Breast epithelium (tissue), 4 donors: ENCODE measurements around the gene PATL2. TPM values are rescaled to one million over a fixed set of nuclear protein-coding genes. Genes with fewer than 3 reads are reported as not detected.

Experiments
- DNase-seq, 2 donors: peaks; one replicate each; pipeline ENCODE4 v3.0.0-alpha.2; 2019; ENCODE audit warnings: low spot score in 2 of 2
- H3K27ac ChIP-seq, 2 donors: fragments of 200-600 bp; sonication (generic) in 1 of 2; one replicate each; pipeline ENCODE4 v1.5.1; 2016 to 2019; ENCODE audit warnings: mild to moderate bottlenecking in 1 of 2
- H3K27me3 ChIP-seq, 2 donors: fragments of 200-600 bp; sonication (generic) in 1 of 2; one replicate each; pipeline versions ENCODE4 v1.5.1 to v1.6.0; 2017 to 2019; ENCODE audit warnings: control low read depth in 1 of 2, mild to moderate bottlenecking in 1 of 2
- H3K36me3 ChIP-seq: fragments of 200-600 bp; one replicate; pipeline ENCODE4 v1.5.1; 2019
- H3K4me1 ChIP-seq, 2 donors: fragments of 200-600 bp; sonication (generic); one replicate each; pipeline ENCODE4 v1.5.1; 2016 to 2019; ENCODE audit warnings: control low read depth in 1 of 2
- H3K4me3 ChIP-seq, 3 donors: fragments of 200-600 bp; sonication (generic); 1 replicate in 2 of 3; 2 replicates in 1 of 3; pipeline ENCODE4 v1.5.1; 2016 to 2019; ENCODE audit warnings: mild to moderate bottlenecking in 3 of 3, moderate library complexity in 2 of 3
- H3K9me3 ChIP-seq, 2 donors: fragments of 200-600 bp; sonication (generic) in 1 of 2; one replicate each; pipeline ENCODE4 v1.5.1; 2016 to 2019; ENCODE audit warnings: control low read depth in 1 of 2
- CTCF ChIP-seq, 3 donors: fragments of 450-650 bp; IDR thresholded peaks; one replicate each; pipeline ENCODE4 v1.5.1; 2016 to 2017; ENCODE audit warnings: antibody characterized with exemption in 3 of 3, mild to moderate bottlenecking in 3 of 3, moderate library complexity in 3 of 3
- POLR2A ChIP-seq: fragments of 450-650 bp; IDR thresholded peaks from one replicate; pipeline ENCODE4 v1.6.1; 2016; ENCODE audit warnings: antibody characterized with exemption, mild to moderate bottlenecking, moderate library complexity
- POLR2AphosphoS5 ChIP-seq, 3 donors: sonication (generic); formaldehyde crosslinking; IDR thresholded peaks; one replicate each; pipeline ENCODE4 v1.6.1; 2017; ENCODE audit warnings: antibody characterized with exemption in 3 of 3
- intact Hi-C: fragments of 100-400 bp; cut with DNase I; formaldehyde crosslinking; loops from one replicate; pipeline ENCODE4 v1.15.1; 2023; ENCODE audit warnings: low total_unique reads
- total RNA-seq, 3 donors: library from RNA; depleted of rRNA; stranded (reverse); fragments of >200 nt; gene quantifications; one replicate each; pipeline ENCODE4 v1.1.0, GENCODE V29; 2016

The PATL2 gene
- total RNA-seq, 3 donors from 2014 or later = 1.6 to 2.6 (median 2.2) TPM

DNA sequence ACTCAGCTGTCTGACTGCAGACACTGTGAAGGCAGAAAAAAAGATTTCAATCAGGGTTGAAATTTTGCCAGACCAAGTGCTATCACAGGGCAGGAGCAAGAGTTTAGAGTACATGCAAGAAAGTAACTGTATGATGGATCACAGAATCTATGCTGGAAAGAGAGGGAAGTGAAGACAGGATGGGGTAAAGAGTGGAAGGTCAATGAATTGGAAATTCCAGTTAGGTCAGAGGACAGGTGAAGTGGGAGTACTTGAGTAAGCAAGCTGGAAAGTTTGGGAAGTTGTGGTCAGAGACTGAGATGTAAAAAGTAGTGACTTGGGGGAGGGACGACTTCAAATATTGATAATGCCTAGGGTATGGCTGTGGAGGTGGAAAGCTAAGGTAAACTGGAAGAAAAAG lies 54.8 kb downstream of the PATL2 start:
- no peak for DNase-seq
- H3K36me3 ChIP-seq = no peaks in the 10 kb centered on the region

GRCh38 chr15:44654858-44655257 lies 56.3 kb downstream of the PATL2 start:
- no peak for TF ChIP-seq POLR2AphosphoS5 (IDR thresholded peaks at IDR 0.05)
- no peak for TF ChIP-seq POLR2A
- TF ChIP-seq CTCF (IDR thresholded peaks at IDR 0.05) = no peak
- no peaks in the 10 kb centered on the region for H3K27me3 ChIP-seq
- no peak for DNase-seq
- intact Hi-C loops = no loop called here
- H3K9me3 ChIP-seq = no peaks in the 10 kb centered on the region
- no peak overlapping the region for H3K27ac ChIP-seq
- H3K4me3 ChIP-seq = no peak overlapping the region
- no peaks in the 10 kb centered on the region for H3K4me1 ChIP-seq
- no peaks in the 10 kb centered on the region for H3K36me3 ChIP-seq

More for the DNA sequence above, 54.8 kb downstream of the PATL2 start:
- H3K27ac ChIP-seq = no peak overlapping the region
- intact Hi-C loops = no loop called here
- H3K27me3 ChIP-seq = no peaks in the 10 kb centered on the region
- TF ChIP-seq POLR2A (no peak), CTCF (IDR thresholded peaks at IDR 0.05) (no peak), POLR2AphosphoS5 (IDR thresholded peaks at IDR 0.05) (no peak)
- no peaks in the 10 kb centered on the region for H3K4me1 ChIP-seq
- no peaks in the 10 kb centered on the region for H3K9me3 ChIP-seq
- H3K4me3 ChIP-seq = no peak overlapping the region

DNA sequence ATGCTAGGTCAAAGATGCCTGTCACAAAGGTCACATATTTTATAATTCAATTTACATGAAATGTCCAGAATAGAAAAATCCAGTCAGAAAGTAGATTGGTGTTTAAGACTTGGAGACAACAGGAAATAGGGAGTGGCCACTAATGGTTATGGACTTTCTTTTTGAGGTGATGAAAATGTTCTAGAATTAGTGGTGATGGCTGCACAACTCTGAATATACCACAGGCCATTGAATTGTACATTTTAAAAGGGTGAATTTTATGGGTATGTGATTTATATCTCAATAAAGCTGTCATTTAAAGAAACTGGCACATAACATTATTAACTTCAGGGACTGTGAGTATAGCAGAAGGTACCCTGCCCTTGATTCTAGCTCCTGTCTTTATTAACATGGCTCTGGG lies 63.5 kb downstream of the PATL2 start:
- intact Hi-C loops = no loop called here
- H3K9me3 ChIP-seq = no peaks in the 10 kb centered on the region
- no peak overlapping the region for H3K4me3 ChIP-seq
- TF ChIP-seq CTCF (IDR thresholded peaks at IDR 0.05) = no peak
- TF ChIP-seq POLR2AphosphoS5 (IDR thresholded peaks at IDR 0.05) = no peak
- no peak for TF ChIP-seq POLR2A
- H3K4me1 ChIP-seq = no peaks in the 10 kb centered on the region
- no peaks in the 10 kb centered on the region for H3K27me3 ChIP-seq
- H3K36me3 ChIP-seq = no peaks in the 10 kb centered on the region
- no peak for DNase-seq
- H3K27ac ChIP-seq = no peak overlapping the region

GRCh38 chr15:44647036-44647435 lies 64.1 kb downstream of the PATL2 start:
- H3K4me1 ChIP-seq = no peaks in the 10 kb centered on the region
- H3K4me3 ChIP-seq = no peak overlapping the region
- H3K9me3 ChIP-seq = no peaks in the 10 kb centered on the region
- intact Hi-C loops = no loop called here
- DNase-seq = no peak
- H3K27me3 ChIP-seq = no peaks in the 10 kb centered on the region
- H3K36me3 ChIP-seq = no peaks in the 10 kb centered on the region
- no peak overlapping the region for H3K27ac ChIP-seq
- TF ChIP-seq CTCF (IDR thresholded peaks at IDR 0.05) (no peak), POLR2A (no peak), POLR2AphosphoS5 (IDR thresholded peaks at IDR 0.05) (no peak)

DNA sequence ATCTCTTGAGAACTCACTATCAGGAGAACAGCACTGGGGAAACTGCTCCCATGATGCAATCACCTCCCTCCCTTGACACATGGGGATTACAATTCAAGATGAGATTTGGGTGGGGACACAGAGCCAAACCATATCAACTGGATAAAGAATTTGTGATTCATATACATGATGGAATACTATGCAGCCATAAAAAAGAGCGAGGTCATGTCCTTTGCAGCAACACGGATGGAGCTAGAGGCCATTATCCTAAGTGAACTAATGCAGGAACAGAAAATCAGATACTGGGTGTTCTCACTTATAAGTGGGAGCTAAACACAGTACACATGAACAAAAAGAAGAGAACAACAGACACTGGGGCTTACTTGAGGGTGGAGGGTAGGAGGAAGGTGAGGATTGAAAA lies 64.7 kb downstream of the PATL2 start:
- H3K36me3 ChIP-seq = no peaks in the 10 kb centered on the region

More for the DNA sequence above, 64.7 kb downstream of the PATL2 start:
- no peak for DNase-seq
- intact Hi-C loops = no loop called here
- no peaks in the 10 kb centered on the region for H3K27me3 ChIP-seq
- H3K27ac ChIP-seq = no peak overlapping the region
- no peak overlapping the region for H3K4me3 ChIP-seq
- no peaks in the 10 kb centered on the region for H3K9me3 ChIP-seq
- no peaks in the 10 kb centered on the region for H3K4me1 ChIP-seq
- TF ChIP-seq POLR2AphosphoS5 (IDR thresholded peaks at IDR 0.05) = no peak
- no peak for TF ChIP-seq POLR2A
- TF ChIP-seq CTCF (IDR thresholded peaks at IDR 0.05) = no peak
